GM13977 (cell line): ENCODE measurements around the gene TMED1.
A peak's percentile ranks its signal among the peaks of the same experiment; 100 is the strongest.
"Not testable (repeated sequence)": the region's sequence is repeated elsewhere in the genome, so short reads cannot be mapped to it uniquely, and the experiment has no call there.

Source experiments
- DNase-seq: peaks from one replicate; pipeline ENCODE4 v3.0.0; 2012; ENCODE audit warnings: low spot score
- CTCF ChIP-seq: IDR thresholded peaks from 2 replicates; pipeline ENCODE4 v1.5.1; 2012; ENCODE audit warnings: mild to moderate bottlenecking, control low read depth; ENCODE audit not compliant: insufficient read depth; ENCODE audit errors: extremely low read depth, missing control alignments
- in situ Hi-C: fragments of 300-500 bp; cut with MboI; formaldehyde crosslinking; loops from one replicate; pipeline ENCODE4 v1.12.0; 2022; ENCODE audit warnings: low sequenced_read_pairs, low pct_unique_long_range_greater_than_20kb, mixed read lengths, inconsistent platforms; ENCODE audit not compliant: unreplicated experiment

The TMED1 gene

GRCh38 chr19:10858204-10858828 is 22.3 kb upstream of the TMED1 start:
- in situ Hi-C loops = no loop called here
- peak; percentile 45 for DNase-seq
- peak; percentile 84 for TF ChIP-seq CTCF

DNA sequence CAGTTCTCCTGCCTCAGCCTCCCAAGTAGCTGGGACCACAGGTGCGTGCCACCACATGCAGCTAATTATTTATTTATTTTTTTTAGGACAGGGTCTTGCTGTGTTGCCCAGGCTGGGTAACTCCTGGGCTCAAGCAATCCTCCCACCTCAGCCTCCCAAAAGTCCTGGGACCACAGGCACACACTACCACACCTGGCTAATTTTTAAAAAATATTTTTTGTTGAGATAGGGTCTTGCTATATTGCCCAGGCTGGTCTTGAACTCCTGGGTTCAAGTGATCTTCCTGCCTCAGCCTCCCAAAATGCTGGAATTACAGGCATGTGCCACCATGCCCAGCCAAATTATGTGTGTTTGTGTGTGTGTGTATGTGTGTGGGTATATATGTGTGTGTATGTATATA is 20.9 kb upstream of the TMED1 start:
- DNase-seq, in situ Hi-C loops: not testable (repeated sequence)

DNA sequence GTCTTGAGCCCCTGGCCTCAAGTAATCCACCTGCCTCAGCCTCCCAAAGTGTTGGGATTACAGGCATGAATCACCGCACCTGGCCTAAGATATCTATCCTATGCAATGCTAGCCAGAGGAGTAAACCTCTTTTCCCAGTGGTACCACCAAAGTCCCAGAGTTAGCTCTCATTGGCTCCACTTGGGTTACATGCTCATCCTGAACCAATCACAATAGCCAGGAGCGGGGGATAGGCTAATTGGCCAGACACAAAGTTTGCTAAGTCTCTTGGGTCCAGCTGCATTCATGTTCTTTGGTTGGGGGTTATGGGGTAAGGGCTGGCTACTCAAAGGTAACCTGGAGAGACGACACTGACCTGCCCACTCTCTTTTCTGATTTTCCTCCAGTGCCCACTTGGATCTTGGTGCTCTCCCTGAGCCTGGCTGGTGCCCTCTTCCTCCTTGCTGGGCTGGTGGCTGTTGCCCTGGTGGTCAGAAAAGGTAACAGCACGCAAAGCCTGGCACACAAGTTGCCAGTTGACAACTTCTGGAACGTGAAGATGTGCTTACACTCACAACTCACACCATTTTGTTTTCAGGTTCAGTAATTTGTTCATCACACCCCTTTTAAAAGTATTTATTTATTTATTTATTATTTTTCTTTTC is 20.0 kb upstream of the TMED1 start:
- DNase-seq = peak; percentile 6
- peak; percentile 28 for TF ChIP-seq CTCF
- in situ Hi-C loops = no loop called here

DNA sequence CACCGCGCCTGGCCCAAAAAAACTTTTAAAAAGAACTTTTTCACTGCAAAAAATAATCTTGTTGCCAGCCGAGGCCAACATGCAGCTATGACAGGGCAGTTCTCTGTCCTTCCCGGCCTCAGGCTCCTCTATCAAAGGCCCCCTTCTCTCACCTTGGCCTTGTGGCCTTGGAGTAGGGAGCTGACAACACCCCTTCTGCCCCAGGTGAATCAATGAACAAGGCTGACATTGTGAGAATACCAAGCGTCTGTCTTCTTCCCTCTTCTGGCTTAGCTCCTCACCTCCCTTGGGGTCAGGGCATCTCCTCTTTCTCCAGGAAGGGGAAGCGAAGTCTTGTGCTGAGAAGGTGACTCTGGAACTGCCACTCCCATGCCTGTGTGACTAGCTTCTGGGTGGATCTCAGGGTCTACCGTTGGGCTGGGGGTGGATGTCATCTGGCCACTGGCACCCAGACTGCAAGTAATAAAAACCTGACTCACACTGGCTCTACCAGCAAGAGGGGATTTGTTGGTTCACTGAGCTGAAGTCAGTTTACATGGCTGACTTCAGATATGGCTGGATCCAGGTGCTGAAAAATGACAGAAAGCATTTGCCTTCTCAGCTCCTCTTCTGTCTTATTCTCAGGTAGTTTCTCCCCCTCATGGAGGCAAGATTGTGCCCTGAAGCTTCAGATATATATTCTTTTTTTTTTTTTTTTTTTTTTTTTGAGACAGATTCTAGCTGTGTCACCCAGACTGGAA is 18.5 kb upstream of the TMED1 start:
- peak; percentile 1 for DNase-seq
- no peak for TF ChIP-seq CTCF
- in situ Hi-C loops = no loop called here

- no peak for TF ChIP-seq CTCF
- DNase-seq = no peak
- in situ Hi-C loops = no loop called here
These were observed 16.9 kb upstream of the TMED1 start for GRCh38 chr19:10852941-10853340.

DNA sequence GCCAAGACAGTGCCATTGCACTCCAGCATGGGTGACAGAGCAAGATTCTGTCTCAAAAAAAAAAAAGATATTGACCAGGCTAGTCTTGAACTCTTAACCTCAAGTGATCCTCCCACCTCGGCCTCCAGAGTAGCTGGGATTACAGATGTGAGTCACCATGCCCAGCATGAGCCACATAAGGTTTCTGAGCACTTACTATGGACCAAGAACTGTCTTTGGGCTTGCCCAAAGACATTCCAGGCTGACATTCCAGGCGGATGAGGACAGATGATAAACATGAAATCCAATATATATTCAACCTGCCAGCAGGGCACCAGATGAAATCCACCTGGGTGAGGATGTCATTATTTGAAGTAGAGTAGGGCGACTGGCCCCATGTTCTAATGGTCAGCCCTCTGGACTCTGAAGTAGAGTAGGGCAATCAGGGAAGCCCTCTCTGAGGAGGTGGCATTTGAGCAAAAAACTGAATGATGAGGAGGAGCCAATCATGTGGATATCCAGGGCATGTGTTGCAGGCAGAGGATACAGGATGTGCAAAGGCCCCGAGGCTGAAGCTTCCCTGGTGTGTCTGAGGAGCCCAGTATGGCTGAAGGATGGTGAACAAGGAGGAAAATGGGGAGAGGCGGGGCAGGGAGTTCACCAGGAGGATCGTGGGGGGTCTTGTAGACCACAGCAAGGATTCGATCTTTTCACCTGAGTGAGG is 16.2 kb upstream of the TMED1 start:
- TF ChIP-seq CTCF = no peak
- DNase-seq = peak; percentile 0
- in situ Hi-C loops = no loop called here

GRCh38 chr19:10850631-10851030 is 14.6 kb upstream of the TMED1 start:
- in situ Hi-C loops = no loop called here
- no peak for TF ChIP-seq CTCF
- peak; percentile 2 for DNase-seq
